H1 (cell line): ENCODE results near the gene AGPAT3. TPM values are rescaled to one million over a fixed set of nuclear protein-coding genes. Genes with fewer than 3 reads are reported as not detected.

Source experiments
- CTCF ChIA-PET: fragments of 300-600 bp; sonication (Branson Sonifier 250); formaldehyde crosslinking; loops from one replicate; lab custom pipeline; 2021; ENCODE audit not compliant: partially characterized antibody; lab: Charles Lee
- POLR2A ChIA-PET: fragments of 300-600 bp; sonication (Branson Sonifier 250); formaldehyde crosslinking; loops from one replicate; lab custom pipeline; 2021; ENCODE audit warnings: inconsistent platforms; ENCODE audit not compliant: partially characterized antibody; lab: Charles Lee
- DNase-seq, 2 experiments: peaks; one replicate each; pipeline versions ENCODE4 v3.0.0 to v3.0.0-alpha.2; 2010 to 2022; ENCODE audit warnings: low spot score in 2 of 2, low read depth in 1 of 2, mixed read lengths in 1 of 2
- FAIRE-seq: peaks from 2 replicates; lab custom pipeline; 2011; peaks lifted over from hg19 to GRCh38; lab: Jason Lieb, UNC
- H2AFZ ChIP-seq: 2 replicates; pipeline ENCODE4 v1.8.1; 2012; ENCODE audit warnings: low read length, inconsistent platforms
- H2AK5ac ChIP-seq: 2 replicates; pipeline ENCODE4 v1.6.1; 2013; ENCODE audit warnings: low read depth, low read length
- H2BK120ac ChIP-seq: replicated peaks from 2 replicates; pipeline ENCODE3; 2013; ENCODE audit warnings: low read depth, low read length, inconsistent platforms
- H2BK12ac ChIP-seq: 2 replicates; pipeline ENCODE4 v1.6.1; 2013; ENCODE audit warnings: low read depth, low read length
- H2BK15ac ChIP-seq: 2 replicates; pipeline ENCODE4 v1.6.1; 2013; ENCODE audit warnings: low read length
- H2BK20ac ChIP-seq: 2 replicates; pipeline ENCODE4 v1.6.1; 2013; ENCODE audit warnings: low read length
- H2BK5ac ChIP-seq: 2 replicates; pipeline ENCODE4 v1.6.1; 2013; ENCODE audit warnings: low read depth, low read length
- H3K14ac ChIP-seq: 2 replicates; pipeline ENCODE4 v1.6.1; 2013; ENCODE audit warnings: inconsistent platforms; ENCODE audit not compliant: insufficient read length
- H3K18ac ChIP-seq: 2 replicates; pipeline ENCODE4 v1.6.1; 2013; ENCODE audit warnings: low read length; ENCODE audit errors: extremely low read depth
- H3K23ac ChIP-seq: 2 replicates; pipeline ENCODE4 v1.6.1; 2013; ENCODE audit warnings: inconsistent platforms; ENCODE audit not compliant: insufficient read length
- H3K23me2 ChIP-seq: 2 replicates; pipeline ENCODE4 v1.6.1; 2013; ENCODE audit warnings: low read depth, low read length
- H3K27ac ChIP-seq: 2 replicates; pipeline ENCODE4 v1.6.1; 2011; ENCODE audit warnings: low read depth, low read length, inconsistent platforms
- H3K27me3 ChIP-seq, 4 experiments: replicated peaks in 1 of 4; 1 replicate in 1 of 4; 2 replicates in 3 of 4; pipeline versions ENCODE4 v1.6.1 to v1.8.1; 2011 to 2013; ENCODE audit warnings: low read length in 3 of 4, mild to moderate bottlenecking in 3 of 4, inconsistent platforms in 2 of 4, mixed read lengths in 2 of 4, moderate library complexity in 1 of 4; ENCODE audit not compliant: control insufficient read depth in 3 of 4, insufficient read depth in 3 of 4; ENCODE audit errors: extremely low read depth in 1 of 4
- H3K36me3 ChIP-seq, 4 experiments: 2 replicates each; pipeline versions ENCODE4 v1.6.1 to v1.8.1; 2011 to 2013; ENCODE audit warnings: mild to moderate bottlenecking in 4 of 4, low read length in 3 of 4, moderate library complexity in 2 of 4, control low read depth in 1 of 4, inconsistent platforms in 1 of 4; ENCODE audit not compliant: insufficient read depth in 4 of 4, control insufficient read depth in 2 of 4
- H3K4ac ChIP-seq: replicated peaks from 2 replicates; pipeline ENCODE3; 2013; ENCODE audit warnings: low read length, low read depth, mixed read lengths, inconsistent platforms; ENCODE audit not compliant: insufficient read length
- H3K4me1 ChIP-seq, 4 experiments: replicated peaks in 1 of 4; 1 replicate in 1 of 4; 2 replicates in 3 of 4; pipeline versions ENCODE4 v1.6.1 to v1.8.1; 2011 to 2013; ENCODE audit warnings: low read length in 3 of 4, inconsistent platforms in 2 of 4, mixed read lengths in 1 of 4; ENCODE audit not compliant: insufficient read depth in 4 of 4, control insufficient read depth in 3 of 4
- H3K4me2 ChIP-seq, 2 experiments: 2 replicates each; pipeline versions ENCODE4 v1.6.1 to v1.8.1; 2011 to 2013; ENCODE audit warnings: low read depth in 2 of 2, low read length in 2 of 2, control low read depth in 1 of 2, inconsistent platforms in 1 of 2, mild to moderate bottlenecking in 1 of 2; ENCODE audit not compliant: insufficient read depth in 1 of 2
- H3K4me3 ChIP-seq, 4 experiments: fragments of 200-600, 300-600 bp in 1 of 4; sonication (generic), shearing (Covaris generic), sonication (Bioruptor Twin) in 1 of 4; 2 replicates each; pipeline versions ENCODE4 v1.5.1 to v1.8.1; 2011 to 2016; ENCODE audit warnings: low read length in 4 of 4, low read depth in 3 of 4, control low read depth in 2 of 4, inconsistent platforms in 2 of 4, mild to moderate bottlenecking in 2 of 4, mixed read lengths in 1 of 4, moderate library complexity in 1 of 4; ENCODE audit not compliant: insufficient read depth in 2 of 4; ENCODE audit errors: extremely low read depth in 1 of 4
- H3K56ac ChIP-seq: replicated peaks from 2 replicates; pipeline ENCODE3; 2013; ENCODE audit warnings: low read depth, mild to moderate bottlenecking, mixed read lengths, low read length, inconsistent platforms; ENCODE audit not compliant: insufficient read length
- H3K79me1 ChIP-seq: 2 replicates; pipeline ENCODE4 v1.6.1; 2013; ENCODE audit warnings: low read depth, low read length, control low read depth
- H3K79me2 ChIP-seq, 2 experiments: 2 replicates each; pipeline versions ENCODE4 v1.6.1 to v1.8.1; 2012 to 2013; ENCODE audit warnings: low read length in 2 of 2, mild to moderate bottlenecking in 2 of 2, inconsistent platforms in 1 of 2; ENCODE audit not compliant: insufficient read depth in 2 of 2, control insufficient read depth in 1 of 2
- H3K9ac ChIP-seq, 4 experiments: replicated peaks in 1 of 4; 1 replicate in 1 of 4; 2 replicates in 3 of 4; pipeline versions ENCODE4 v1.6.1 to v1.8.1; 2011 to 2013; ENCODE audit warnings: low read depth in 3 of 4, low read length in 3 of 4, control low read depth in 2 of 4, mild to moderate bottlenecking in 2 of 4, moderate library complexity in 2 of 4, inconsistent platforms in 1 of 4; ENCODE audit errors: extremely low read depth in 1 of 4
- H3K9me3 ChIP-seq, 2 experiments: 2 replicates each; pipeline versions ENCODE4 v1.6.1 to v1.8.1; 2012 to 2013; ENCODE audit warnings: mild to moderate bottlenecking in 2 of 2, moderate library complexity in 2 of 2, control low read depth in 1 of 2, inconsistent platforms in 1 of 2, low read depth in 1 of 2, low read length in 1 of 2, mixed read lengths in 1 of 2; ENCODE audit not compliant: insufficient read depth in 2 of 2
- H4K20me1 ChIP-seq, 2 experiments: replicated peaks in 1 of 2; 2 replicates each; pipeline versions ENCODE3 to v1.8.1; 2011 to 2013; ENCODE audit warnings: inconsistent platforms in 2 of 2, low read length in 2 of 2, mild to moderate bottlenecking in 1 of 2; ENCODE audit not compliant: insufficient read depth in 2 of 2, control insufficient read depth in 1 of 2
- H4K5ac ChIP-seq: 2 replicates; pipeline ENCODE4 v1.6.1; 2013; ENCODE audit warnings: low read length, low read depth, mixed read lengths, inconsistent platforms; ENCODE audit not compliant: insufficient read length
- H4K8ac ChIP-seq: 2 replicates; pipeline ENCODE4 v1.8.0; 2013; ENCODE audit warnings: mild to moderate bottlenecking, moderate library complexity, low read length, inconsistent platforms; ENCODE audit not compliant: insufficient read depth; ENCODE audit errors: extremely low read depth
- H4K91ac ChIP-seq: replicated peaks from 2 replicates; pipeline ENCODE3; 2013; ENCODE audit warnings: low read length, mixed read lengths, inconsistent platforms; ENCODE audit not compliant: insufficient read length
- HDAC6 ChIP-seq: IDR thresholded peaks from one replicate; pipeline ENCODE4 v1.7.1; 2012; ENCODE audit warnings: low read depth, mild to moderate bottlenecking, inconsistent platforms, low read length, moderate library complexity
- KDM5A ChIP-seq: fragments of 200-600 bp; IDR thresholded peaks from 2 replicates; pipeline ENCODE4 v1.7.1; 2012; ENCODE audit warnings: mild to moderate bottlenecking, low read length, inconsistent platforms, mixed read lengths
- POLR2AphosphoS5 ChIP-seq: IDR thresholded peaks from 2 replicates; pipeline ENCODE4 v1.6.1; 2011; ENCODE audit warnings: low read depth, low read length
- SP2 ChIP-seq: IDR thresholded peaks from 2 replicates; pipeline ENCODE4 v1.6.1; 2012; ENCODE audit warnings: mild to moderate bottlenecking, low read length, inconsistent platforms
- WGBS, 2 experiments: shearing (Covaris generic) in 1 of 2; methylation state at CpG; one replicate each; pipeline versions ENCODE4 v1.1.6 to v1.1.7; 2013 to 2015; ENCODE audit warnings: low lambda C conversion rate in 2 of 2, mixed read lengths in 2 of 2, inconsistent platforms in 1 of 2, low coverage in 1 of 2, missing lambda C conversion rate in 1 of 2; ENCODE audit not compliant: insufficient replicate concordance in 2 of 2, insufficient coverage in 1 of 2, insufficient read length in 1 of 2; ENCODE audit errors: extremely low coverage in 1 of 2, missing lambda C conversion rate in 1 of 2; 5-methylcytosine and 5-hydroxymethylcytosine counted together
- polyA plus RNA-seq, 7 experiments: library from polyadenylated mRNA; depleted of rRNA in 3 of 7; stranded (reverse) in 5 of 7; unstranded in 2 of 7; fragments of >200 nt in 5 of 7; fragments of 200-250 nt in 2 of 7; gene quantifications; 1 replicate in 5 of 7; 2 replicates in 1 of 7; 4 replicates in 1 of 7; pipeline versions ENCODE4 v1.2.1 to v1.2.3, GENCODE V29; 2011 to 2013; ENCODE audit warnings: missing spikeins in 2 of 7, mixed read lengths in 2 of 7
- total RNA-seq: library from RNA; stranded (reverse); fragmentation: NEBNext Ultra II Directional; extraction: Animal tissue kit (Norgen Biotek cat#: 25700); gene quantifications from 2 replicates; pipeline ENCODE4 v1.2.1, GENCODE V29; 2021
- TF ChIP-seq, protein P1 (sequence below): IDR thresholded peaks from 2 replicates; pipeline ENCODE4 v1.6.1; 2011; ENCODE audit warnings: low read depth, mild to moderate bottlenecking, low read length; ENCODE audit not compliant: insufficient read depth

Gene AGPAT3
- total and polyA plus RNA-seq, 2 of the 8 experiments (the other 6 are each of a cell fraction or from before 2014, with no cell fraction given): 5.8 to 7.3 TPM

GRCh38 chr21:43983860-43984420, 118.9 kb downstream of the AGPAT3 start:
- no peaks in the 10 kb centered on the region for H3K79me2 ChIP-seq
- no peak overlapping the region for H3K14ac ChIP-seq
- WGBS, 2 experiments: 95% methylated on average over 25 of the region's 25 CpGs; no CpG with 5 or more reads in 1 of the 2 experiments
- no peak overlapping the region for H2AK5ac ChIP-seq
- no peak overlapping the region for H2BK12ac ChIP-seq
- DNase-seq: no peak
- H3K18ac ChIP-seq: no peak overlapping the region
- POLR2A ChIA-PET: interaction anchor here (0.6 kb wide), 2 partner anchors 10 to 183 kb away, joined by 3 to 5 read pairs; no protein-coding TSS in a partner anchor
- H4K91ac ChIP-seq: no peak overlapping the region
- peaks cover 0 to 2% of the 10 kb centered on the region in 2 experiments for H4K20me1 ChIP-seq
- no peak overlapping the region for H4K5ac ChIP-seq
- H2AFZ ChIP-seq: no peak overlapping the region
- H3K23me2 ChIP-seq: no peaks in the 10 kb centered on the region
- no peak overlapping the region for H4K8ac ChIP-seq
- CTCF ChIA-PET: interaction anchor here (0.6 to 3.1 kb wide), 9 partner anchors 8 to 1310 kb away, joined by 3 to 15 read pairs (median 5); no protein-coding TSS in a partner anchor
- no peak overlapping the region for H2BK5ac ChIP-seq
- no peak overlapping the region for H2BK20ac ChIP-seq
- no peaks in the 10 kb centered on the region for H3K79me1 ChIP-seq
- H3K4me1 ChIP-seq: peaks cover 0 to 14% (median 11%) of the 10 kb centered on the region in 4 experiments; a peak in 6 of 7 replicates
- H3K9ac ChIP-seq: no peak overlapping the region
- H3K9me3 ChIP-seq: no peaks in the 10 kb centered on the region
- no peak overlapping the region for H3K27ac ChIP-seq
- no peak overlapping the region for H3K23ac ChIP-seq
- H2BK120ac ChIP-seq: no peak overlapping the region
- no peak overlapping the region for H3K4ac ChIP-seq
- FAIRE-seq: no peak
- H3K27me3 ChIP-seq: no peaks in the 10 kb centered on the region
- no peaks in the 10 kb centered on the region for H3K36me3 ChIP-seq
- H3K4me3 ChIP-seq: no peak overlapping the region
- no peak overlapping the region for H3K4me2 ChIP-seq
- H3K56ac ChIP-seq: no peak overlapping the region
- no peak overlapping the region for H2BK15ac ChIP-seq
- TF ChIP-seq HDAC6: no peak
- TF ChIP-seq POLR2AphosphoS5: no peak
- no peak for TF ChIP-seq SP2
- TF ChIP-seq, protein P1, sequence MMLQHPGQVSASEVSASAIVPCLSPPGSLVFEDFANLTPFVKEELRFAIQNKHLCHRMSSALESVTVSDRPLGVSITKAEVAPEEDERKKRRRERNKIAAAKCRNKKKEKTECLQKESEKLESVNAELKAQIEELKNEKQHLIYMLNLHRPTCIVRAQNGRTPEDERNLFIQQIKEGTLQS: no peak
- TF ChIP-seq KDM5A: no peak
